Activated CD8-positive, alpha-beta memory T cell treated with anti-CD3 and anti-CD28 coated beads for 1 hour (primary cell): ENCODE data around the gene COL20A1.

Experiments
- DNase-seq, 2 donors: peaks; one replicate each; pipeline ENCODE4 v3.0.0-alpha.2; 2020; ENCODE audit warnings: low read depth in 1 of 2; ENCODE audit errors: extremely low read depth in 1 of 2

COL20A1 gene

GRCh38 chr20:63260521-63260920 is 32.5 kb upstream of the COL20A1 start:
- DNase-seq: no peak

- no peak for DNase-seq
Measured at GRCh38 chr20:63261060-63261794, 31.8 kb upstream of the COL20A1 start.

GRCh38 chr20:63261795-63262528 is 31.0 kb upstream of the COL20A1 start:
- no peak for DNase-seq

GRCh38 chr20:63262836-63263235 is 30.1 kb upstream of the COL20A1 start:
- no peak for DNase-seq

- DNase-seq: no peak
Measured at GRCh38 chr20:63264000-63264399, 29.0 kb upstream of the COL20A1 start.

- DNase-seq: no peak
Measured at GRCh38 chr20:63264519-63264918, 28.5 kb upstream of the COL20A1 start.

- no peak for DNase-seq
Measured at GRCh38 chr20:63265891-63266515, 27.0 kb upstream of the COL20A1 start.

GRCh38 chr20:63267691-63268090 is 25.3 kb upstream of the COL20A1 start:
- no peak for DNase-seq

- DNase-seq: no peak
Measured at GRCh38 chr20:63268256-63268655, 24.7 kb upstream of the COL20A1 start.

GRCh38 chr20:63268671-63269439 is 24.1 kb upstream of the COL20A1 start:
- no peak for DNase-seq

GRCh38 chr20:63269724-63270123 is 23.3 kb upstream of the COL20A1 start:
- no peak for DNase-seq

- no peak for DNase-seq
Measured at GRCh38 chr20:63270606-63271325, 22.2 kb upstream of the COL20A1 start.

- peak; percentile 59 to 87 for DNase-seq
Measured at GRCh38 chr20:63272105-63273058, 20.6 kb upstream of the COL20A1 start, which contains the start of gene ARFGAP1. Gene ARFGAP1 (plus strand): TSS chr20:63272813. CDS start chr20:63275581, 2,768 bp downstream.

- no peak for DNase-seq
Measured at GRCh38 chr20:63273059-63273579, 19.9 kb upstream of the COL20A1 start.

GRCh38 chr20:63273635-63274380 is 19.2 kb upstream of the COL20A1 start:
- DNase-seq: no peak

- no peak for DNase-seq
Measured at GRCh38 chr20:63274381-63275228, 18.4 kb upstream of the COL20A1 start.

GRCh38 chr20:63275825-63276224 is 17.2 kb upstream of the COL20A1 start:
- DNase-seq: no peak
